ENCODE data around the gene PAH. TPM values are rescaled to one million over a fixed set of nuclear protein-coding genes. Genes with fewer than 3 reads are reported as not detected.

PAH gene
- total RNA-seq, 2 donors from 2014 or later, result 0.21 TPM; not detected in 1

- no peak overlapping the region for H3K27ac Mint-ChIP-seq
These were observed 39.8 kb upstream of the PAH start for GRCh38 chr12:102956738-102957327.

GRCh38 chr12:102955926-102956737, 39.1 kb upstream of the PAH start:
- no peak for ATAC-seq (replicated peaks)
- Mint-ChIP-seq H3K4me3 (no peak overlapping the region), H3K4me1 (peaks cover 5% of the 10 kb centered on the region), H3K27ac (no peak overlapping the region), H3K27me3 (peaks cover 49% of the 10 kb centered on the region), H3K36me3 (ENCODE audit: low read depth) (no peaks in the 10 kb centered on the region), H3K9me3 (no peaks in the 10 kb centered on the region)

More at GRCh38 chr12:102956738-102957327, 39.8 kb upstream of the PAH start:
- no peaks in the 10 kb centered on the region for H3K36me3 Mint-ChIP-seq (ENCODE audit: low read depth)
- peak overlapping the region; percentile 49 for H3K4me3 Mint-ChIP-seq
- H3K9me3 Mint-ChIP-seq, result no peaks in the 10 kb centered on the region
- H3K27me3 Mint-ChIP-seq, result peaks cover 53% of the 10 kb centered on the region
- no peak for ATAC-seq (replicated peaks)
- H3K4me1 Mint-ChIP-seq, result peaks cover 5% of the 10 kb centered on the region

GRCh38 chr12:102954134-102954533, 37.1 kb upstream of the PAH start:
- Mint-ChIP-seq H3K4me1 (peaks cover 5% of the 10 kb centered on the region), H3K27ac (no peak overlapping the region), H3K4me3 (no peak overlapping the region), H3K36me3 (ENCODE audit: low read depth) (no peaks in the 10 kb centered on the region), H3K9me3 (no peaks in the 10 kb centered on the region), H3K27me3 (peaks cover 44% of the 10 kb centered on the region)
- ATAC-seq (replicated peaks), result peak; percentile 76

- H3K36me3 Mint-ChIP-seq (ENCODE audit: low read depth), result no peaks in the 10 kb centered on the region
- peaks cover 41% of the 10 kb centered on the region for H3K27me3 Mint-ChIP-seq
- peak; percentile 26 for ATAC-seq (replicated peaks)
- H3K4me1 Mint-ChIP-seq, result peaks cover 5% of the 10 kb centered on the region
- H3K27ac Mint-ChIP-seq, result no peak overlapping the region
- no peak overlapping the region for H3K4me3 Mint-ChIP-seq
- H3K9me3 Mint-ChIP-seq, result no peaks in the 10 kb centered on the region
These were observed 36.2 kb upstream of the PAH start for GRCh38 chr12:102953221-102953620.

- Mint-ChIP-seq H3K36me3 (ENCODE audit: low read depth) (no peaks in the 10 kb centered on the region), H3K27me3 (peaks cover 50% of the 10 kb centered on the region), H3K9me3 (no peaks in the 10 kb centered on the region), H3K4me1 (peaks cover 2% of the 10 kb centered on the region), H3K27ac (no peak overlapping the region), H3K4me3 (no peak overlapping the region)
- no peak for ATAC-seq (replicated peaks)
These were observed 34.8 kb upstream of the PAH start for GRCh38 chr12:102951841-102952240.

- Mint-ChIP-seq H3K36me3 (ENCODE audit: low read depth) (no peaks in the 10 kb centered on the region), H3K27ac (no peak overlapping the region), H3K4me3 (no peak overlapping the region), H3K9me3 (no peaks in the 10 kb centered on the region), H3K27me3 (peaks cover 48% of the 10 kb centered on the region), H3K4me1 (no peaks in the 10 kb centered on the region)
- ATAC-seq (replicated peaks), result no peak
These were observed 34.0 kb upstream of the PAH start for GRCh38 chr12:102950950-102951619.

- no peak overlapping the region for H3K27ac Mint-ChIP-seq
- H3K36me3 Mint-ChIP-seq (ENCODE audit: low read depth), result no peaks in the 10 kb centered on the region
- no peak overlapping the region for H3K4me3 Mint-ChIP-seq
- no peaks in the 10 kb centered on the region for H3K9me3 Mint-ChIP-seq
- H3K27me3 Mint-ChIP-seq, result peaks cover 40% of the 10 kb centered on the region
- no peak for ATAC-seq (replicated peaks)
- H3K4me1 Mint-ChIP-seq, result no peaks in the 10 kb centered on the region
These were observed 33.3 kb upstream of the PAH start for GRCh38 chr12:102950107-102950949.

GRCh38 chr12:102948941-102949352, 31.9 kb upstream of the PAH start:
- Mint-ChIP-seq H3K27ac (no peak overlapping the region), H3K36me3 (ENCODE audit: low read depth) (no peaks in the 10 kb centered on the region), H3K4me3 (no peak overlapping the region), H3K4me1 (no peaks in the 10 kb centered on the region), H3K27me3 (peaks cover 36% of the 10 kb centered on the region), H3K9me3 (no peaks in the 10 kb centered on the region)
- no peak for ATAC-seq (replicated peaks)

- Mint-ChIP-seq H3K27ac (no peak overlapping the region), H3K4me1 (no peaks in the 10 kb centered on the region), H3K27me3 (peaks cover 32% of the 10 kb centered on the region), H3K9me3 (no peaks in the 10 kb centered on the region), H3K36me3 (ENCODE audit: low read depth) (no peaks in the 10 kb centered on the region), H3K4me3 (no peak overlapping the region)
- no peak for ATAC-seq (replicated peaks)
These were observed 29.0 kb upstream of the PAH start for GRCh38 chr12:102946042-102946441.

- H3K27me3 Mint-ChIP-seq, result peaks cover 8% of the 10 kb centered on the region
- H3K4me3 Mint-ChIP-seq, result no peak overlapping the region
- no peaks in the 10 kb centered on the region for H3K9me3 Mint-ChIP-seq
- no peaks in the 10 kb centered on the region for H3K4me1 Mint-ChIP-seq
- H3K27ac Mint-ChIP-seq, result no peak overlapping the region
- no peaks in the 10 kb centered on the region for H3K36me3 Mint-ChIP-seq (ENCODE audit: low read depth)
- no peak for ATAC-seq (replicated peaks)
These were observed 22.7 kb upstream of the PAH start for GRCh38 chr12:102939670-102940222.

- no peaks in the 10 kb centered on the region for H3K4me1 Mint-ChIP-seq
- no peak for ATAC-seq (replicated peaks)
- H3K36me3 Mint-ChIP-seq (ENCODE audit: low read depth), result no peaks in the 10 kb centered on the region
- H3K27me3 Mint-ChIP-seq, result peaks cover 6% of the 10 kb centered on the region
- no peak overlapping the region for H3K27ac Mint-ChIP-seq
- H3K9me3 Mint-ChIP-seq, result no peaks in the 10 kb centered on the region
- H3K4me3 Mint-ChIP-seq, result no peak overlapping the region
These were observed 22.0 kb upstream of the PAH start for GRCh38 chr12:102939059-102939458.

GRCh38 chr12:102933168-102933567, 16.1 kb upstream of the PAH start:
- Mint-ChIP-seq H3K36me3 (ENCODE audit: low read depth) (no peaks in the 10 kb centered on the region), H3K4me1 (no peaks in the 10 kb centered on the region), H3K9me3 (no peaks in the 10 kb centered on the region), H3K27me3 (peaks cover 15% of the 10 kb centered on the region), H3K27ac (no peak overlapping the region), H3K4me3 (no peak overlapping the region)
- ATAC-seq (replicated peaks), result no peak

GRCh38 chr12:102927220-102927619, 10.2 kb upstream of the PAH start:
- peaks cover 3% of the 10 kb centered on the region for H3K9me3 Mint-ChIP-seq
- ATAC-seq (replicated peaks), result no peak
- H3K27ac Mint-ChIP-seq, result no peak overlapping the region
- peaks cover 9% of the 10 kb centered on the region for H3K27me3 Mint-ChIP-seq
- H3K4me1 Mint-ChIP-seq, result no peaks in the 10 kb centered on the region
- no peaks in the 10 kb centered on the region for H3K36me3 Mint-ChIP-seq (ENCODE audit: low read depth)
- H3K4me3 Mint-ChIP-seq, result no peak overlapping the region

- Mint-ChIP-seq H3K27ac (no peak overlapping the region), H3K4me3 (no peak overlapping the region), H3K4me1 (no peaks in the 10 kb centered on the region), H3K27me3 (peaks cover 5% of the 10 kb centered on the region), H3K36me3 (ENCODE audit: low read depth) (no peaks in the 10 kb centered on the region), H3K9me3 (peaks cover 3% of the 10 kb centered on the region)
- ATAC-seq (replicated peaks), result no peak
These were observed 4.2 kb upstream of the PAH start for GRCh38 chr12:102921240-102921639.

All from activated T-helper 17 cell treated with anti-CD3 and anti-CD28 coated beads, Interleukin-2, amount 50 U/mL, for 72 hours (primary cell).